ENCODE results near the gene SLC7A1.

Gene SLC7A1

DNA sequence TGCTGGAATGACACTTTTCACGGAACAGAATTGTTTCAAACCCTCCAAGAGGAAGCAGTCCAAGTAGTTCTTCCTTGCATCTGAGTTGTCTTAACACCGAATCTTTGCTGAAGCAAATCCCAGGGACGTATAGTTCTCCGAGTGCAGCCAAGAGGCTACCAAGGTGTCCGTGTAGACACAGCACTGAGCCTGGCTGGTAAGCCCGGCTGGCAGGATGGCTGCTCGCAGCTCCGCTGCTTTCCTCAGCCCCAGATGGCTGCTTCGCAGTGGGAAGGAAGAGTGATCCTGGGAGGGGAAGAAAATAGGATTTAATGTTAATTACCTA, 105.0 kb downstream of the SLC7A1 start:
- DNase-seq (ENCODE audit: low spot score) = no peak

DNA sequence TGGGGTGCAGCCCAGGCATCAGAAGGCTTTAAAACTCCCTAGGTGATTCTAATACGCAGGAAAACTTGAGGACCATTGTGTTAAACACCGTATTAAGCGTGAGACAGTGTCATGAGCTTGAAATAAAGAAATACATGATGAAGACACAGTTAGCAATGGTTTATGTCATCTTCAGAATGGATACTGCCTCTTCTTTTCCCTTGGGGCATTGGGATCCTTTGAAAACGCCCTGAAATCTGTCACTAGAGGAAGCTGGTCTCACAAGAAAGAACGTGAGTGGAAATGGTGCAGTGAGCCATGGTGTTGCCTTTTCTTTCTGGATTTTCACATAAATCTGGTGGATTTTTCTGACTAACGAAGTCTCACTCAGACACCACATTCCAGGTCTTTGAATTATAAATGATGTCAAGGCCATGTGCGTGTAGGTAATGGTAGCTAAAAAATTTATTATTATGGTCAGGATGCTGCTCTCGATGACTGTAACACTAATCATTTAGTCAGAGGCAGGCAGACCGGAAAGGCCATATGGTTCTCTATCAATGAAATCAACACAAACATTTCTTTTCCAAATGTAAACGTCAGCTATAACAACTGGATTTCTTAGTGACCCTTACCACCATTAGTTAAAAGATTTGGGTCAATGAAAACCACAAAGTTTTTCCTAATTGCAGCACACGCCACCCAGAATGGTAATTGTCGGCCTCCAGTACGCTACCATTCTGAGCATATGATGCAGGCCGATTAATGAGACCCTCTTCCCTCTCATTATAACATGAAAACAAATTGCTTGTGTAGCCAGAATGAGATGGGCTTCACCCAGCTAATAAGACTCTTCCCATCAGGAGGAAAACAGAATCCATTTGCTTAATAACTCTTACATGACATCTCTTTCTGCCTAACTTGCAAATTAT, 105.6 kb downstream of the SLC7A1 start:
- no peak for DNase-seq (ENCODE audit: low spot score)

DNA sequence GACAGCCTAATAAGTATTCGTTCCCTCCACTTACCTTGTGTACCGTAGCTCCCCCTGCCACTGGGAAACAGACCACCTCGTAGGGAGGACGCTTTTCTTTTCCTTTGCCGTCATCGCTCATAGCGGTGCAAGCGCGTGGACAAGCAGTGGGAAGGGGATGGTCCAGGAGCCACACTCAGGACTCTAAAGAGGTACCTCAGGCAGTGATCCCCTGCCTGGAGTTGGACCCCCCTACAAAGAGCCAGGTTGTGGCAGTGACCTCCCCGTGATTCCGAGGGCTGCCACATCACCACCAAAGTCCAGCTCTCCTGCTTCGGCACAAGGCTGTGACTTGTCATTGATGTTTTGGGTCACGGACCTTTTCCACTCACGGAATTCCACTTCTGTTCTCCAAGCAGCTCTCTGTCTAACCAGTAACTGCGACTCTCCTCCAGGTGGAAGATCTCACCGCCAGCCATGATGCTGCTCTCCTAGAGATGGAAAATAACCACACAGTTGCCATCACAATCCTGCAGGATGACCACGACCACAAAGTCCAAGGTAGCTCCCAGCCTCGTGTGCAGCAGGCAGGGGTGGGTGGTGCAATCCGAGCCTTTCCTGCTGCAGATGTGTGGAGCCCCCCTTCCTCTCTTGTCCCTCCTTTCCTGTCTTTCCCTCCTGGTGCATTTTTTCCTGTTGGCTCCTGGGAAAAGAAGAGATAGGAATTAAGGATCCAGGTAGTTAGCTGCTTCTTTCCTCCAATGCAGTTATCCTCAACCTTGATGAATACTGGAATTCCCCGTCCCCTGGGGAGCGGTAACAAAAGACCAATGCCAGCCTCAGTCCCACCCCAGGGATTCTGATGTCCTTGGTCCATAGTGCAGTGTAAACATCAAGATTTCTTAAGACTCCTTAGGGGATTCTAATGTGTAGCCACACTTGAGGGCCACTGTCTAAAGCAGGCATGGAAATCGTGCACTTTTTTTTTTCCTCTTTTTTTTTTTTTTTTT, 107.7 kb downstream of the SLC7A1 start:
- no peak for DNase-seq (ENCODE audit: low spot score)

DNA sequence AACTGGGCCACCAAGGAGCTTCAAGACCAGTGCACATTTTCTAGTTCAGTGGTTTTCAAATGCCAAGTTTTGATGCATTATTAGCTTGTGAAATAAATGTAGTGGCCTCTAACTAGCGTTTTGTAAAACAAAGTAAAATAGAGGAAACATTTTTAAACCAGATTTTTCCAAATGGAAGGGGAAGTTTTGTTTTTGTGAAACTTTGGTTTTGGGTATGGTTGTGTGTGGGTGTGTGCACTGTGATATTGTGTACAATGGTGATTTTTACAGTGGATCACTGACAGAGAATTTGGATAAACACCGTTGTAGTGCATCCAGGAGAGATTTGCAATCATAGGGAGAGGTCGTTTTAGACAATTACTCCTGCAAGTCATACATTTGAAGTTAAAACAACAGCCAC, 108.9 kb downstream of the SLC7A1 start:
- no peak for DNase-seq (ENCODE audit: low spot score)

DNA sequence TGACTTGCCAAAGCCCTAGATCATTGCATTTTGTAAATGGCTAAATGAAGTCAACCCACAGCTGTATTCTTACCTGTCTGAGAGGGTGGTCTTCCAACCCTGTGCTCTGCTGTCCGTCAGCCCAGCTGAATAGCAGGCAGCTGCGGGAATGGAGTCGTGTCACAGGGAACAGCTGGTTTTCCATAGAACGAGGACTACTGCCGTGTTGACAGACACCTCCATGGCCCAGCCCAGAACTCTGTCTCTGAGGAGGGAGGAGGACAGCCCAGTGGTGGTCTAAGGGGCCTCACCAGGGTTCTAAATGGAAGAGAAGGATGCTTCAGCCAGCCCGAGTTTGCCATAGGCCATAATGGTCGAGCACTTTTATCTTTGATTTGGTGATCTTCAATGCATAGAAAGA, 110.7 kb downstream of the SLC7A1 start:
- DNase-seq (ENCODE audit: low spot score) = no peak

DNA sequence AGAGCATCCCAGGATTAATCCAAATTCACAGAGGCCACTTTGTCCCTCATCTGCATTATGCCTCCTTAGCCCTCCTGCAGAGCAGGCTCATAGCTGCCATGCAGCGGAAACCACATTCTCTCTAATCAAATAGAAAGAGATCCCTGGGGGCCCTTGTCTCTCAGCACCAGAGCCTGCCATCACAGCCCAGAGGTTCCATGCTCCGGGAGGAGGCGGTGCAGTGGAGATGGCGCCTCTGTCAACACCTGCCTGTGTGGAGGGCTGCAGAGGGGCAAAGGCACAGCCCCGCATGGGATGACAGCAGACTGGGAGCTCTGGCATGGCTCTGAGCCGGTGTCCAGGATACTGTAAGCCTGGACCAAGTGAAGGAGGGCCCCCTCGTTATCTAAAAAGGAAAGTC, 111.3 kb downstream of the SLC7A1 start:
- DNase-seq (ENCODE audit: low spot score) = peak; percentile 93

DNA sequence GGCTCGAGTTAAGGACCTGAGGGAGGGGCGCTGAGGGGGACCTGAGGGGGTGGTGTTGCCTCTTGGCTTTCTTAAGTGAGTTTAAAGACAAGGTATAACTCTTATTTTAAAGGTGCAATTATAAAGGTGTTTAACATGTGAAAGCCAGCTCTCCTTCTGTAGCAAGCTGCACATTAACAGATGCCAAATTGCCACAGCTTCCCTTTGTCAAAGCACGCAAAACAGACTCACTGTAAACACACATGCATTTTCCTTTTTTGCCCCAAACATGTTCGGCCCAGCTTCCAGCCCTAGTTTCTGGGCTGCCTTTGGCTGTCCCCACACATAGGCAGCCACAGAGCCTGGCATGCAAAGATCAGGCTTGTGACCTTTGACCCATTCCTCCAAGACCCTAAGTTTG, 111.9 kb downstream of the SLC7A1 start:
- DNase-seq (ENCODE audit: low spot score) = no peak

DNA sequence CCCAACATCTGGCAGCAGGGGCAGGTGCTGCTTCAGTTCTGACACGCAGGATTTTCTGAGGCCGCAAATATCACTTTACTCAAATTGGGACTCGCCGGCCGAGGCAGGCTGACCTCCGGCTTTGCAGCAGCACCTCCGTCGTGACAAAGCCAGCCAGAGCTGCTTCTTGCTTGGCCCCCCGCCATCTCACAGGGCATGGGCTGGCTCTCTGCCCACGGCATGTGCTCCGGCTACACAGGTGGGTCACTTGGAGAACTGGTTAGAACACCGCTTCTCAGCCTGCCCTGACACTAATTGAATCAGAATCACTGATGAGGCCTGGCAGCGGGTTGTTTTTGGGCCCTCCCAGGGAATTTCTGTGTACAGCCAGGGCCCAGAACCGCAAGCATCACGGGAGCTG, 112.3 kb downstream of the SLC7A1 start:
- no peak for DNase-seq (ENCODE audit: low spot score)

DNA sequence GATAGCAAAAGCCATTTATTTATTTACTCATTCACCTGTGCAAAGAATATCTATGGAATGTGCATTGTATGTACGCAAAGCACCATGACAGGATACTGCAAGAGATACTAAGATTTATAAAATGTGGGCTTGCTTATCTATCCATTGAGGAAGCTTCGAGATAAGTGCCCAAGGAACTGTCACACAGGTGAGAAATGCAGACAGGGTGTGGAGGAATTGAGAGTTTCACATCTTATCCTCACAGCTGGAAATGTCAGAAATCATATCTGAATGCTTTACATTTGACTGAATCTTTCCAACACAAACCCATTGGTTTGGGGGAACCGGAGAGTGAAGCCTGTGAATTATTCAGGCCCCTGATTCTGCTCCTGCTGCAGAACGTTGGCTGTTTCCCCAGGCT, 113.0 kb downstream of the SLC7A1 start:
- no peak for DNase-seq (ENCODE audit: low spot score)

DNA sequence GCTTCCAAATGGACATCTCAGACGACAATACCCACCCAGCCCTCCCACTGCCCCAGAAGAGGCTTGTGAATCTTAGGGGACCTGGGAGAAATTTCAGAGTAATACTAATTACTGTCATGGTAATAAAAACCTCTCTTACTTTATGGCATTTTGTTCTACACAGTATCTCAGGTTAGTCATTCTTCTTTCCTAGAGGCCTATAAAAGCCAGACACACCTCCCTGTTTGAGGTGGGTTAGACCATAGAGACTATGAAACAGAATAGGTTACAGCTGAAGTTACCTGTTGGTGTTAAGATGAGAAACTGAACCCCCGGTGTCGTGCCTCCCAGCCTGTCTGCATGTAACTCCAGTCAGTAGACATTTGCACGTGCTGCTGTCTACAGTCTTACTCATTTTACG, 113.9 kb downstream of the SLC7A1 start:
- no peak for DNase-seq (ENCODE audit: low spot score)

DNA sequence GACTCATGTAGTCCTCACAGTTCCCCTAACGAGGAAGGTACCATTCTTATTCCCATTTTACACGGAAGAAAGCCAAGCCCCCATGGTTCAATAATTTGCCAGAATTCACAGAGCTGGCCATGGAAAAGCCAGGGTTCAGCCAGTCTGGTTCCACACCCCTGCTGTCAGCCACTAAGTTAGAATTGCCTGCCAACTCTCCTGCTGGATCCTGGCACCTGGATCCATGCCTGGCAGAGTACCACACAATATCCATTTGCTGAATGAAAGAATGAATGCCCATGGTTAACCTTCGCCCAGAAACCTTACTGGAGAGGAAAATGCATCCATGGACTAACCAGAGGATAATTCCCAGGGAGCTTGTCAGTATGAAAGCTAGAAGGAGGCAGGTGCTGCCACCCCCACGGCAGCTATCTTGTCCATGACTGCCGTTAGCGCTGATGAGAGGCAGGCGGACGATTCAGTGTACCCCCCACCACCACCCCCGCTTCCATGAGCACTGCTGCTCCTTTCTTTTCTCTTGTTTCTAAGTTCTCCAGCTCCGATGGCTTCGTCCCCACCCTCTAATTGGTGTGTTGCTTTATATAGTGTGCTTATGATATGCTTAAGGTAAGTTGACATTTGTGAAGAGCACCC, 114.5 kb downstream of the SLC7A1 start:
- DNase-seq (ENCODE audit: low spot score) = no peak

DNA sequence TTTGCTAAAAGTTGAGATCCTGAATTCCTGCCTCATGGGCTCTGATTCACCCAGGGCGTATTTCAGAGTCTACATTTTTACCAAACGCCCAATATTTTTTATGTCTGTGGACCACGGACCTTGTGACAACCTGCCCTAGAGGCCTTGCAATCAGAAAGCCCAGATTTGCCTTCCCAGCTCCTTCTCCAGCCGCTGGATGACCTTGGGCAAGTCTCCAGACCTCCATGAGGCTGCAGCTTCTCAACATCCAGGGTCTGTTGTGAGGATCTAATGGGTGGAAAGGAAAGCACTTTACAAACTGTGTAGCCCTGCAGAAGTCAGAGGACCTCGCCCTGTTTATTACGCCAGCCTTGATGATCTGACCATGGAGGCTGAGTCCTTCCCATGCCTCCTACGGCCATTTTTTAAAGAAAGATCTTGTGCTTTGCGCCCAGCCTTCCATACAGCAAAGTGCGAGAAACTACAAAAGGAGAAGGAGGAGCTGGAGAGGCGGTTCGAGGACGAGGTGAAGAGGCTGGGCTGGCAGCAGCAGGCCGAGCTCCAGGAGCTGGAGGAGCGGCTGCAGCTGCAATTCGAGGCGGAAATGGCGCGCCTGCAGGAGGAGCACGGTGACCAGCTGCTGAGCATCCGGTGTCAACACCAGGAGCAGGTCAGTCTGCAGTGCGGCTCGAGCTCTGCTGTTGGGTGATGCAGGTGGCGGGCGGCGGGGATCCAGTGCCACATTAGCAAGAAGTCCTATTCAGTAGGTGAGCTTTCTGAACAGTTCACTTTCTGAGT, 115.6 kb downstream of the SLC7A1 start:
- DNase-seq (ENCODE audit: low spot score) = peak; percentile 65

DNA sequence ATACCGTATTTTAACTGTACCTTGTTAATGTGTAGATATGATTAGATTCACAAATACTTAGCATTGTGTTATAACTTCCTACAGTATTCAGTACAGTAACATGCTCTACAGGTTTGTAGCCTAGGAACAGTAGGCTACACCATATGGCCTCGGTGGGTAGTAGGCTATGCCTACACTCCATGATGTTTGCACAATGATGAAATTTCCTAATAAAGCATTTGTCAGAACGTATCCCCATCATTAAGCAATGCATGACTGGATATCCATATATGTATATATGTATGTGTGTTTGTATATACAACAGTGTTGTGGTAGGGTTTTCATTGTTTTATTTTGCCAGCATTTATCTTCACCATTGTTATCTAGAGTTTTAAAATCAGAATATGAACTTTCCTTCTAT, 119.4 kb downstream of the SLC7A1 start:
- DNase-seq (ENCODE audit: low spot score) = no peak

DNA sequence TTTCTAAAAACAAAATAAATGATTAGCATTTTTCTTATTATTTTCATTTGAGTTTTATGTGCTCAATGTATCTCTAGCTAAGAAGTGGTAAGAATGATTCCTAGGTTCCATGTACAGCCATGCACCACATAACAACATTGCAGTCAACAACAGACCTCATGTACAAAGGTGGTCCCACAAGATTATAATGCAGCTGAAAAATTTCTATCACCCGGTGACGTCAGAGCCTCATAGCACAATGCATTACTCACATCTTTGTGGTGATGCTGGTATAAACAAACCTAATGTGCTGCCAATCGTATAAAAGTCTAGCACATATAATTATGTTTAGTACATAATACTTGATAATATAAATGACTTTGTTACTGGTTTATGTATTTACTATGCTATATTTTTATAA, 120.5 kb downstream of the SLC7A1 start:
- DNase-seq (ENCODE audit: low spot score) = no peak

DNA sequence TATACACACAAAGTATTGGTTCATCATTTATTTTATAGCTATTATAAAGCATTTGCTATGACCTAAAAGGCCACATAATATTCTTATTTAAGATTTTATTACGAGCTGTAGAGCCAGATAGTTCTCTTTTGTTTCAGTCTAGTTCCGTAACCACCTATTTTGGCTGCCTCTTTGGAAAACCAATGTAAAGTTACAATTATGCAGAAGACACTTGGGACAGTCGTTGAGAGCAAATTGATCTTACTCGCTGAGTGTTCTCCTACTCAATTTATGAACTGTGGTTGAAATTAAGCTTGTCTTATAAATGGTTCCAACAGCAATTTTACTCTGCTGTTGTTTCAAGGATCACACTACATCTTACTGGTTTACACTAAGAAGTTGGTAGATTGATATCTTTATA, 122.3 kb downstream of the SLC7A1 start:
- no peak for DNase-seq (ENCODE audit: low spot score)

DNA sequence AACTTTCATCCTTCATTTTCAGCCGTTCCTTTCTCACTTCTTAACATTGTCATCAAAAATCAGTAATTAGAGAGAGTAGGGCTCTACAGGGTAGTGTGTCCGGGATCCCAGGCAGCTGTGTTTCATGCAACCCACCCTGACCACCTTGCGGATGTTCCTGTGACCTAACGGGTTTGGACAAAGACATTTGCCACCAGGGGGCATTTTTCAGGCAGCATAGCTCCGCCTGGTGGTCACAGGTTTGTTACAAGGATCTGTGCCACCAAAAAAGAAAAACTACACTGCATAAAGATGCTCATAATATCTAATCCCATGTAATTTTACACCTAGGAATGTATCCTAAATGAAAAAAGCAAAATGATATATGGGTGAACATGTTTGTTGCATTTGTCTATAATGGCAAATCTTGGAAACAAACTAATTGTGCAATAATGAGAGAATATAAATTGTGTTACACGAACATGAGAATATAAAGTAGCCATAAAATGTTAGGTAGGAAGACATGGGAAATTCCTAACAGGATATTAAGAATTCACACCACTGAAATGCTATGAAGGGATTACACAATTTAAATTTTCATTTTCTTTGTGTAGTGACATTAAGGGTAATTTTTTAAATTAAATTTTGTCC, 123.0 kb downstream of the SLC7A1 start:
- DNase-seq (ENCODE audit: low spot score) = peak; percentile 76

DNA sequence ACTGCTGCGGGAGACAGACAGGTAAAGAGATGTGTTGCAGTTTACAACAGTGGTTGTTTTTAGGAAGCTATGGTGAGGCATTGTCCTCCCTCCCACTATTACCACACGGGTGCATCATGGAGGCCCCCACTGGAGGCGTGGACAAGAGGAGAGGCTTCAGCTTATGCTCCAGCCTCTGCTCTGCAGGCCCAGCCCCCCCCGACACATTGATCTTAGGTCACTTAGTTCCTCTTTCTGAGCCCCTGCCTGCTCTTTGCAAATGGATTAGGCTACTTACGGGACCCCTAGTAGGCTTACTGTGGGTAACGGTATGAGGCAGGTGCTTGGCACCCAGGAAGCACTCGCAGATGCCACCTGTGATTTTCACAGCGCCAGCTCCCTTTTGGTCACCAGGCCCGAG, 123.9 kb downstream of the SLC7A1 start:
- DNase-seq (ENCODE audit: low spot score) = no peak

DNA sequence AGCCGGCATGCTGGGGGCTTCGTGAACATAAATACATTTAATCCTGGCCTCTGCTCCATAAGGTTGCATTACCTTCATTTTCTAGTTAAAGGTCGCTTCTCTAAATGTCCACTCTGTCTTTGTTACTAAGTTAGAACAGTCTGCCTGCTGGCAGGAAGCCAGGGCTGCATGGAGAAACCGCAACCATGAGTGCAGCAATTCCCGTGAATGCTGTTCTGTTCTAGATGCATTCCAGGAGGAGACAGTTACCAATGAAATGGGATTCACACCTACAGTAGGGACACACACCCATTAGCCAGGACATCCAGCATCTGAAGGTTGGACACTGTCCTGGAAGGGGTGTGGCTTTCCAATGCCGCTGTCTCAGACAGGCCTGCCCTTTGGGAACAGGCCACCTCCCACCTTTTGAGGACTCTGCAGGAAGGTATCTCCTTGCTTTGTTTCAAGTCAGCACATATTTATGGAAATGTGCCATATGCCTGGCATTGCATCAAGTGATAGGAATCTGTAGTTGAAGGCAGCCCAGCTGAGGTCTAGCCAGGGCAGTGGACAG, 129.7 kb downstream of the SLC7A1 start:
- no peak for DNase-seq (ENCODE audit: low spot score)

DNA sequence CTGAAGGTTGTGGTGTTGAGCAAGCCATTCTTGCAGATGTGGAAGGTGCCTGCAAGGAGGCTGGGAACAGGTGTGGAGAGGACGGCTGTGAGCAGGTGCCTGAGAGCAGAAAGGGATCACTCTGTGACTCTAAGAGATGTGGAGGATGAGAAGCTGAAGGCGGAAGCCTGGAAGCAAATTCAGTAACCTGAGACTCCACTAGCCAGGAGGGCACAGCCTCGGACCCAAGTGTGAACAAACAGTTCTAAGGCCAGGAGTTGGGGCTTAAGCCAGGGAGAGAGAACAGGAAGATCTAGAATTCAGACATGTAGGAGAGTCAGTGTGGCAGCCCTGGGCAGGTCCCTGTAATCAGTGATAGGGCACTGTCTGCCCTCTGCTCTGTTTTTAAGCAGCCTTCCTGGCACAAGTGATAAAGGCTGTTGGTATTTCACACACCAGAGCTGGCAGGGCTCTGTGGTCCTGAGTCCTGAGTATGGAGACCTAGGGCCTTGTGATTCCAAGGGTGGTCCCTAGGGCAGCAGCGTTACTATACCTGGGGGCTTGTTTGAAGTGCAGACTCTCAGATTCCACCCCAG, 131.3 kb downstream of the SLC7A1 start:
- no peak for DNase-seq (ENCODE audit: low spot score)

DNA sequence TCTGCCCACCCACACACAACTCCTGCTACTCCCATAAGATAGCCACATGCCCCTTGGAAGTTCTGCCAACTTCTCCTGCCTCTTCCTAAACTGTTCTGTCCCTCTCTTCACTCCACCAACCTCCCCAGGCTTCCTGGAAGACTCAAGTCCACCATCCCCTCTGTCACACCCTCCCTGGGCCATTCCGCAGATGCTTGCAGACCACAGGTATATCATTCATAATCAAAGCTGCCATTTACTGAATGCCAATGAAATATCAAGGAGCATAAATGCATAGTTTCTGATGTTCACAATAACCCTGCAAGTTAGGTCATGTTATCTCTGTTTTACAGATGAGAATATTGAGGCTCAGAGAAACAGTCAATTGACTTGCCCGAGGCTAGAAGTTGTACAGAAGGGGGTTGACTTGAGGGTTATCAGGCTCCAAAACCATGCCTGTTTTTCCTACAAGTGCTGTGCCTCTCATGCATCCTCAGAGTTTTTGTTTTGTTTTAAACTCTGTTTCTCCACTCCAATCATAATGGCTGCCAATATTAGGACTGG, 135.6 kb downstream of the SLC7A1 start:
- DNase-seq (ENCODE audit: low spot score) = no peak

Measured in SK-N-DZ (cell line).